Stimulated activated CD4-positive, alpha-beta T cell treated with anti-CD3 and anti-CD28 coated beads, Interleukin-15, amount 100 ng/mL, for 1 hour (primary cell): ENCODE measurements around the gene PNPLA8.
"Not testable (repeated sequence)": the region's sequence is repeated elsewhere in the genome, so short reads cannot be mapped to it uniquely, and the experiment has no call there.

ENCODE experiments used
- DNase-seq, 2 donors: peaks; one replicate each; pipeline ENCODE4 v3.0.0-alpha.2; 2020; ENCODE audit warnings: low read depth in 1 of 2, low spot score in 1 of 2

Gene PNPLA8

DNA sequence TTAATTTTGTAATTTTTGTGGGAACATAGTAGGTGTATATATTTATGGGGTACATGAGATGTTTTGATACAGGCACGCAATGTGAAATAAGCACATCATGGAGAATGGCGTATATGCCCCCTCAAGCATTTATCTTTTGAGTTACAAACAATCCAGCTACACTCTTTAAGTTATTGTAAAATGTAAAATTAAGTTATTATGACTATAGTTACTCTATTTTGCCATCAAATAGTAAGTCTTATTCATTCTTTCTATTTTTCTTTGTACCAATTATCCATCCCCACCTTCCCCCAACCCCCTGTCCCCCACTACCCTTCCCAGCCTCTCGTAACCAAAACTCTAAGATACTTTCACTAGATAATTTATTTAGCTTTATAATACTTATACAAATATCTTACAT is 7.8 kb upstream of the PNPLA8 start:
- DNase-seq: no peak

DNA sequence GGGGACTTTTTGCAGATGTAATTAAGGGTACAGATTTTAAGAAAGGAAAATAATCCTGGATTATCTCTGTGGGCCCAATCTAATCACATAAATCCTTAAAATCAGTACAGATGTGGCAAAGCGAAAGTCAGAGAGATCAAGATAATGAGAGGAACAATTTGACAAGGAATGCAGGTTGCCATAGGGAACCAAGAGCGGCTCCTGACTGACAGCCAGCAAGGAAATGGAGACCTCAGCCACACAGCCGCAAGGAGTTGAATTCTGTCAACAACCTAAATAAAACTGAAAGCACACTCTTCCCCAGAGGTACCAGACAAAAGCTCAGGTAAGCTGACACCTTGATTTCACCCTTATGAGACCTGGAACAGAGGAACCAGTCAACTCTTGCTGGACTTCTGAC is 3.4 kb upstream of the PNPLA8 start:
- DNase-seq: no peak

DNA sequence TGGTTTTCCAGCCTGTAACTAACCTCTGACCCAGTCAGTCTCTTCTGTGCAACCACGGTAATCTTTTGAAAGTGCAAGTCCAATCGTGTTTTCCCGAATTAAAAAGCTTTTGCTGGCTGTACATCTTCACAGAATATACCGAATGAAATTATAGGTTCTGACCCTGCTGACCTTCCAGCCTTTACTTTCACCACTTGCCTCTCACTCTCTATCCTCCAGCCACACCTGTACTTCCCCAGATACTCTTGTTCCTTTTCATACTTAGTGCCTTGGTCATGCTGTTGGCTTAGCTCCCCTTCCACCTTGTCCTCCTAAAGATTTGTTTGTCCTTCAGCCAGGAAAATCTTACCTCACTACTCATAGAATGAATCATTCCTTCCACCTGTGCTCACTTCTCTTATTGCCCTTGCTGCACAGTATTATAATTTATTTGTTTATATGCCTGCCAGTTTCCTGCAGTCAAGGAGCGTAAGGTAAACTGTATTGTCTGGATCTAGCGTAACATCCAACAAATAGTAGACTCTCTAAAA is 2.3 kb upstream of the PNPLA8 start:
- DNase-seq: no peak

DNA sequence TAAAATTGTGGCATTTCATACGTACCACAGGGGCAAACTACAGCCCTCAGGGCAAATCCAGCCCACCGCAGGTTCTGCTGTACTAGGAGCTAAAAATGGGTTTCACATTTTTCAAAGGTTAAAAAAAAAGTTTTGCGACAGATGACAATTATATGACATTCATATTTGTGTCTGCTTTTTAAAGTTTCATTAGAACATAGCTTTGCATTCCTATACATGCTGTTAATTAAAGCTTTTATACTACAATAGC is 758 bp upstream of the PNPLA8 start:
- no peak for DNase-seq

DNA sequence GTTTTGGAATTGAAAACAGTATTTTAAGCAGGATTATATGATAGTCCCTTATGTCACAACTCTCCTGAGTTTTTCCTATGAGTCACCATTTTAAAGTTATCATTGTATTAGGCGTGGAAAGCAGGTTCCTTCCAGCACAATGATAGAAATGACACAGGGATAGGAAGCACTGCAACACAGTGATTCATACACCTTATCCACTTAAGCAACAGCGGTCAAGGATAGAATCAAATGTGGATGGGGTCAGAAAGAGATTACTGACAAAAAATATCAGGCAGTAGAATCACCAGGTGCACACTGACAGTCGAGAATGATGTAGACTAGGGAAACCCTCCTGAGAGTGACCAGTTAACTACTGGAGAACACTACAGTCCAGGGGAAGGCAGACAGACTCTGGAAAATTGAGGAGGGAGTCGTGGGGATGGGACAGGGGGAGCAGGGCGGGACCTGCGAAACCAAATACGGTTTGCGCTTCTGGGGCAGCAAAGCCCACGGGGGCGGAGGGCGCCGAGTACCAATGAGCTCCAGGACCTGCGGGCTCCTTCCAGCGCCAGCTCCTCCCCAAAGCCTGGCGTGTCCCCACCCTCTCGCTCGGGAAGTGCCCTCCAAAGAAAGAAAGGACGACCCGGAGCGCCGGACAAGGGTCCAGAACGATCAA is 479 bp downstream of the PNPLA8 start:
- DNase-seq: no peak

DNA sequence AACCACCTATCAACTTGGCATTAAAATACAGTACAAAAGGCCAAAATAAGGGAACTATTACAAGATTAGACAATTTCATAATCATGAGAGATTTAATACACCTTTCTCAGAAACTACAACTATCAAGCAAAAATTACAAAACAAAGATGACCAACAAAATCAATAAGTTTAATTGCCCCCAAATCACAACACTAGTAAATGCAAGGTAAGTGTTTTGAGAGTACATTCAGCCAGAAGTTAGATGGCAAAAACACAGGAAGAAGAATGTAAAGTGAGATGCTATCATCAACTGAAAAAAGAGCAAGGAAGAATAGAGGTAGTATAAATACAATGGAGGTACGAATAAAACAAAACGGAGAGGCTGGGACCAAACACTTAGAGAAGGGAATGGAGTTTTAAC is 3.2 kb downstream of the PNPLA8 start:
- no peak for DNase-seq

DNA sequence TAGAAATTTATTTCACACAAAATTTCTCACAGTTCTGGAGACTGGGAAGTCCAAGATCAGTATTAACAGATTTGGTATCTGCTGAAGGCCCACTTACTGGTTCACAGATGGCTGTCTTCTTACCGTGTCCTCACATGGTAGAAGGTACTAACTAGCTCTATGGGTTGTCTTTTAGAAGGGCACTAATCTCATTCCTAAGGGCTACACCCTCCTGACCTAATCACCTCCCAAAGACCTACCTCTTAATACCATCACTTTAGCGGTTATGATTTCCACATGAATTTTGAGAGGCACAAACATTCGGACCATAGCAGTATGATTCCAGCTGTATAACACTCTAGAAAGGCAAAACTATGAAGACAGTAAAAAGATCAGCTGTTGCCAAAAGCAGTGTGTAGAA is 8.0 kb downstream of the PNPLA8 start:
- no peak for DNase-seq

DNA sequence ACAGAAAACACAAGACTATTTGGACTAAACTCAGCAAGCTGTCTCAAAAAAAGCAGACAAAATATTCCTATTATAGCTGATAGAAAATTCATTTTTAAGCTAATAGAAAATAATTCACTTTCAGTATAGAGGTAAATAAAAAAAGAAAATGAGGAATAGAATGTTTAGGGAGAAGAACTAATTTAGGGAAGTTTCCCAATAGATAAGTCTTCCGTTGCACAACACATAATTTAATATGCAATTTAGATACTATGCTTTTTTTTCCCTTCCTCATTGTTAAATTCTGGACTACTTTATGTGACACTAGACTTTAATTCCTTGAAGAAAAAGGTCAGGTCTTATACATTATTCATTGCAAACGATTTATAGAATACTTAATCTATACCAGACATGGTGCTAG is 10.3 kb downstream of the PNPLA8 start:
- no peak for DNase-seq

DNA sequence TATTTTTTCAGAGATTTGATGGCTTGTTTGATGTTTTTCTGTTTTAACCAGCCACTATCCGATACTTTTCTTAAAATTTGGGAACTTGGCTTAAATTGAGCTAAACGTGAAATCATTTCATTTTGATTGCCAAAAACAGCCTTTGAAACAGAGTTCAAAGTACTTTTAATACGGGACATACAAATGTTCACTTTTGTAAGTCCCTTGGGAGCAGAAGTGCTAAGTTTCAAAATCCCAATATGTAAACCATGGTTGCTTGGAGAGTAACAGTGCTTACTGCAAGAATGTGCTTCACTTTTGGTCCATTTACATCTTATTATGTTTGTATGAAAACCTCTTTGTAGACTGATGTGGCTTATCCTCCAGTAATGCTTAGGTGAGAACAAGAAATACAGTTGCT is 10.9 kb downstream of the PNPLA8 start:
- no peak for DNase-seq

DNA sequence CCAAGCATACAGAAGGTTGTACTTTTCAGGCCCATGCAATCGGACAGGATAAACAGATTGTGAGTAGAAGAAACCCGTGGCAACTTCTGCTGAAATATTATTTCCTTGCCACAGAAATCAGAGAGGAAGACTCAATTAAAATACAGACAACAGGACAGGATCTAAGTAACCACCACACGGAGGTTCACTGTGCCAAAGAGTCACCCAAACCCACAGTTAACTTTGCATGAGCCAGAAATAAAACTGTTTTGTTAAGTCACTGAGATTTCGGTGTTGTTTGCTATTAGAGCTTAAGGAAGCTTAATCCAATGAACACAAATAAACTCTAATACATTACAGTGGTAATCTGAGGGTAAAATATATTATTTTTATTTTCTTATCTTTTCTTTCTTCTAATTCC is 14.0 kb downstream of the PNPLA8 start:
- no peak for DNase-seq

DNA sequence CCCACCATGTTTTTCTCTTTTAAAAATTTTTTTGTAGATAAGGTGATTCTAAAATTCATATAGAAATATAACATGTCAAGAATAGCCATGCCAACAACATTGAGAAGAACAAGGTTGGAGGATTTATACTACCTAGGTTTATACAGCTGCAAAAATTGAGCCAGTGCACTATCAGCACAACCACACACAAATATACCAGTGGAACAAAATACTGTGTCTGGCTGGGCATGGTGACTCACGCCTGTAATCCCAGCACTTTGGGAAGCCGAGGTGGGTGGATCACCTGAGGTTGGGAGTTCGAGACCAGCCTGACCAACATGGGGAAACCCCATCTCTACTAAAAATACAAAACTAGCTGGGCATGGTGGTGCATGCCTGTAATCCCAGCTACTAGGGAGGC is 21.4 kb downstream of the PNPLA8 start:
- DNase-seq: not testable (repeated sequence)

DNA sequence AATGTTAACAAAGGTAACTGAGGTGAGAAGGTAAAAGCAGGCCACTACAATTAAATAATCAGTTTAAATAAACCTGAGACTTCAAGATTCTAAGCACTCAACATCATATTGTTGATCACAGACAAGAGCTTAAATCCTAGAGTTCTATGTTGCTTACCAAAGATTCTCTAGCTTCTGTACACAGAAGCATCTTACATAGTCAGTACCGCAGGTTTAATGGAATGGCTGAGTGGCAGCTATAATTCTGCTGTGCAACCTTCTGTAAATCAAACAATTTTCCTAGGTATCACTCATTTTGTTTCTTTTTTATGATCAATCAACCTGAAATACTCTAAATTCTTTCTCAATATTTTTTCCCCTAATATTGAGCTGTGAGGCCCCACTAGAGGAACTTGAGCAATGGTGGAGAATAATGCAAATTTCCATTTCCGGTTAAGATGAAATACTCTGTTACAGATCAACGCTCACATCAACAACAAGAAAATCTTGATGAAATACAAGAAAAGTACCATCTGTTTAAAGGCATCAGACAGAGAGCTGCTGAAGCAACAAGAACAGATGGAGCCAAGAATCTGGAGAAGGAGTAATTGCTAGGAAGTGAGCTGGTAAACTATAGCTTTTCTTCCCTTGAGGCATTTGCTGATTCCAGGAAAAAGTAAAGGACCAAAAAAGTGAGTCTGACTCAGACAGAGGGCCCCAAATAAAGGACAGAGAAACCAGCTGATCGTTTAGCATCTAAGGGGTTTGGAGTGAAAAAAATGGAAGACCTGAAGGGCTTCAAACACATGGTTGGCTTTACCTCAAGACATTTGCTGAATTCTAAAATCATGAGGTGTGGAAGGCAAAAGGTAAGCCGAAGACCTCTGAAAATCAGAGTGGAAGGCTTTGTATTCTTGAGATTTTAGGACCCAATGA is 22.6 kb downstream of the PNPLA8 start:
- no peak for DNase-seq

DNA sequence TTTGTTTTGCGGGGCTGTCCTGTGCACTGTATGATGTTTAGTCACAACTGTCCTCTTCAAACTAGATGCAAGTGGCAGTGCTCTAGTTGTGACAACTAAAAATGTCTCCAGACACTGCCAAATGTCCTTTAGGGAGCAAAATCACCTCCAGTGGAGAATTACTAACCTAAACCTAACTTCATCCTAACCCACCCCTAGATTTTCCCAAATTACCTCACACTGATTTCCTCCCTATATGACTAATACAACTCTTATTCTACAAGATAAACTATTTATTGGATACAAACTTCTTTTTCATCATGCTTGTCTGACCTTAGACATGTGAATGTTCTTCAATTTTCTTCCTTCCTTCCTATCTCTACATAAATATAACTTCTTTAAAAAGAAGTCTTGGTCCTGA is 26.4 kb downstream of the PNPLA8 start:
- DNase-seq: no peak

DNA sequence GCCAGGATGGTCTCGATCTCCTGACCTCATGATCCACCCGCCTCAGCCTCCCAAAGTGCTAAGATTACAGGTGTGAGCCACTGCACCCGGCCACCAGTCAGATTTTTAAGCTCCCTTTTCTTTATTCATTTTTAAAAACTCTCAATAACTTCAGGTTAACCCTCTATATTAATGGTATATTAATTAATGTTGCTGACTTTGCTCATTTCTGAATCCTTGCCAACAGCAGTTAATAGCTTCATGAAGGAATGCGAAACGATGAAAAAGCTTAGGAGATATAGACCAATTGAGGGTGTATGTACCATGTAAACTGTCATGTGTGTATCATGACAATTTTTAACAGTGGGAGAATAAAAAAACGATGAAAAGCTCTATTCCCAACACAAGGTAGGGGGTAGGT is 27.5 kb downstream of the PNPLA8 start:
- no peak for DNase-seq

DNA sequence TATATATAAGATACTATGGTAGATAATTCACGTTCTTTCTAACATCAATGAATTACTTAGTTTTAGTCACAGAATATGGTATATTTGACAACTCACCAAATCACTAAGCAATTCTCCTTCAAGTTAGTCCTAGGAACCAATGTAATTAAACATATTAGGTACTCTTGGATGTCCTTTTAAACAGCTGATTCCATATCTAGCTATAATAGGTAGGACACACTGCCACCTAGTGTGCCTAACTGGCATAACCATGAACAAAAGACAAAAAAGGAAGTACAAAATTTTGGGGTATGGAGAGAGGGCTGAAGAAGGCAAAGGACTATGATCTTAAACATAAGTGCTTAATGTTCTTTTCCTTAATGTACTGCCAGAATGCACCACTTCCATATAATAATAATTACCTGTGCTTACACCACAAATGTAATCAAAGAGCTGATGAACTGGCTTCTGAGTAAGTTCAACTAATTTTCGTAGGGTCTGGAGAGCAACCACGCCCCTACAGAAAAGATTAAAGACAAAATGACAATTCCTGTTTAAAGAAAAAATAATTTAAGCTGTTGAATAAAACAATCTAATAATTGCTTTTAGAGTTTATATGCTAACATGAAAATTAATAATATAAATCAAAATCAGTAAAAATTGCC is 28.7 kb downstream of the PNPLA8 start:
- no peak for DNase-seq

DNA sequence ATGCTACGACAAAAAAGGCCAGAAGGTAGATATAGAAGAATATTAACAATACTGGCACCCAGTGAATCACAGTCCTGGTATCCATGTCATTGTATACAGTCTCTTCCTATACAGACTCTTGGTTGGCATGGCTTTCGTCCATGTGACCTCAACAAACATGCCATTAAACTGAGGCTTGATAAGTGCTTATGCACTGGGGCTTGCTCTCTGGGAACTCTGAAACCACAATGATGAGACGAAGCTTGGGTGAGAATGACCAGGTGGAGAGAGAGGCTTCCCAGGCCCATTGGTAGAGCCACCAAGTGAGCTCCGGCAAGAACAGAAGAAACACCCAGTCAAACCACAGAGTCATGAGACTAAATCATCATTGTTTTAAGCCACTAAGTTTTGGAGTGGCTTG is 33.2 kb downstream of the PNPLA8 start:
- DNase-seq: no peak

DNA sequence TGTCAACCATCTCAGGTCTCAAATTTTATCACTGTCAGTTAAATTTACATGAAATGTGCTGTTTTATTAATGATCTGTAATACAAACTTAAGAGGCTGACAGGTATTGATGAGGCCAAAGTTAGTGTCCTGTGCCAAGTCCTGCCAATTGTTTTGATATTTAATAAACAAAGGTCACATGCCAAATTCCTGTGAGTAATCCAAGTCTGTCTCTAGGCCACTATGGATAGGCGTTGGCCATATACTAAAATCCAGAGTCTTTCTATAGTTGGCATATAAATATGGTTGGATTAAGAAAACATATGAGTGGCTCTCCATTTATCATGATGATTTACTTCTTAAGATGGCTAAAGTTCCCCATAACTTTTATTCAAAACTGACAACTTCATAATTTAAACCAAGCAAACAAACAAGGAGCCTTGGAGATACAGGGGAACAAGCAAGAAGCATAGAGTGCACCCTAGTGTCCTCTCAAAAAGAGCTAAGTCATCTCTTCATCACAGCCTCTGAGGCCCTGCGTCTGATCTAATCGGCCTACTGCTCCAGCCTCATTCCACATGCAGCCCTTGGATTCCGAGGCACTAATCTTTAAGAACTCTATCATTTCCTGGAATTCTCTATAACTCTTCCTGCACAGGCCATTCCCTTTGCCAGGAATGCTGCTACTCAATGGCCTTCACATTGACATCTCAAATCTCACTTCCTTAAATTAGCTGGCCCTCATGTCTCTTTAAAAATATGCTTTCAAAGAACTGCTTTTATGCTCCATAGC is 37.0 kb downstream of the PNPLA8 start:
- no peak for DNase-seq

DNA sequence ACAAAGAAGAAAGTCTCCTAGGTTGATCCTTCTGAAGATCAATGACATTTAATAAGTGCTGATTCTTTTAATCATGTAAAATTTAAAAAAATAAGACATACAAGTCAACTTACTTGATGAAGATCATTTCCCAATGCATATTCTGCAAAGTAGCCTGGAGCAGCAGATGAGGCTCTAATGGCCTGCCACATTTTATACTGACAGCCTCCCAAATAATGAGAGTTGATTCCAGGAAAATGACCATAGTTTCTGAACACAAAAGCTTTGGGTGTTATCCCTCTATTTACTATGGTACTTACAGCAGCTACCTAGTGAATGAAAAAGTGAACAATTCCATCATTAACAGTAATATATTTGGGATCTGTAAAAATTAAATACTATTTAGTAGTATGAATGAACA is 38.3 kb downstream of the PNPLA8 start:
- DNase-seq: no peak

DNA sequence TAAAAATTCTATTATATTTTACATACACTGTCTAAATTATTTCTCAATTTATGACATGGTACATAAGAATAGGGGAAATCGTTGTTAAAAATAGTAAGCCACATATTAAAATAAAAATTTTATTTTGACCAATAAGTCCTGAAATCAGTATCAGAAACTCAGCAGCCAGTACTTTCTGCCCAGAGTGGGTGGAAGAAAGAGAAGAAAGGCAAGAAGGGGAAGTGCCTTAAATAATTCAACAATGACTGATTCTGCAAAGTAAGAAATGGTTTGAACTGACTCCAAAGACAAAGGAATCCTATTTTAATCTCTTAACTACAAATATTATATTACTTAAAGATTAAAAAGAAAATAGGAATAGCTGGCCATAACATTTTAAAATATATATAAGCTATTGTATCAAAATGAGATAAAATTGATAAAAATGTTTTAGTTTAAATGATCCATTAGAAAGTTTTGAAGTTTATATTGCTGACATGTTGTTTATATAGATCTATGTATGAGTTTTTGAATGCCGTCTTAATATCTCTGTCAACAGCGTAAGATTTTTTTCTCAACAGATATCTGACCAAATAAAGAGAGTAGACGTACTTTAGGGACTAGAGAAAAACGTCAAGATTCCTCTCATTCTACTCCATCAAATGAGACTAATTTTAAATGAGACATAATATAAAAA is 39.5 kb downstream of the PNPLA8 start:
- no peak for DNase-seq

DNA sequence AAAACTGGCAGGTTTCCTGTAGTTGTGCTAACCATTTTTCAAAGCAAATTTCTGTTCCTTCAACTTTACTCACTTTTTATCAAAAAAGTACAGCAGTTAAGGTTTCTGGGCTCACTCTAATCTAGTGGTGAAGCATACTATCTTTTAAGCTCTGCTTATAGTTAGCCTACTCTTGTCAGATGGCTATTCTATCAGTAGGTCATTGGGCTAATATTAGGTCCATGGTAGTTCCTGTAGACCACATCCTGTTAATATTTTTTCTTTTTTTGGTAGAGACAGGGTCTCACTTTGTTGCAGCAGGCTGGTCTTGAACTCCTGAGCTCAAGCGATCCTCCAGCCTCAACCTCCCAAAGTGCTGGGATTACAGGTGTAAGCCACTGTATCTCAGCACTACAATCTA is 41.8 kb downstream of the PNPLA8 start:
- no peak for DNase-seq

DNA sequence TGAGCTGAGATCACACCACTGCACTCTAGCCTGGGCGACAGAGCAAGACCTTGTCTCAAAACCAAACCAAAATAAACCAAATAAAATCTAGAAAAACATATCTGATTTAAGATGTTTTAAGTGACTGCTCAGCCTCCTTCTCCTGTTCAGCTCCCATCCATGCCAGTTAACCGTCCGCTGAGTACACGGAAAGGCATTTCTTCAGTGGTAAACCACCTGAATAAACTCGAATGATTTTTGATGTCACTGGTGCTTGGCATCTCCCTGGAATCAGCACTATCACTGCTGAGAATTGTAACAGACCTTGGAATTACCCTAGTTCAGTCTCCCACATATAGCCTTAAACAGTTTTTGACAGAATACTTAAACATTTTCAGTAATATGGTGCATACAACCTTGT is 45.6 kb downstream of the PNPLA8 start:
- no peak for DNase-seq
